ENCODE results near the gene H1-8. TPM values are rescaled to one million over a fixed set of nuclear protein-coding genes. Genes with fewer than 3 reads are reported as not detected.
"Not testable (repeated sequence)": the region's sequence is repeated elsewhere in the genome, so short reads cannot be mapped to it uniquely, and the experiment has no call there.

H1-8 gene
- polyA plus RNA-seq, 4 donors: not detected

DNA sequence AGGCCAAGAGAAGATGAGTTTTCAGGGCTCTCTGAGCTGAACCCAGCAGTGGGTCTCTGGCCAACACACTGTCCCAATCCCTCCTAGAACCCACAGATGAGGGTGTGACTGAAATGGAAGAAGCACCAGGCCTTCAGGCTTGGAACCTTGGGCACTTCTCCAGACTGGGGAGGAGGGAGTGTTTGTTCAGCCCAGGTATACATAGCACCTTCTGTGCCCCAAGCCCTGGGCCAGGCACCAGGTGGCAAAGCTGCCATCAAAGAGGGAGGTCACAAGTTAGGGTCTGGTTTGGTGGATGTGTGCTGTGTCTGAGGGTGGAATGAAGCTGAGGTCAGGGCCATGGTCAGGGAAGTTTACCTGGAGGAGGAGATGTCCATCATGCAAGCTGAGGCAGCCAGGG lies 30.4 kb upstream of the H1-8 start:
- H3K36me3 ChIP-seq (ENCODE audit: control insufficient read depth in 3 of 3, insufficient read depth in 2 of 3, low read depth in 1 of 3, low read length in 3 of 3): peaks cover 0 to 73% (median 0%) of the 10 kb centered on the region in 3 donors
- no peak for FAIRE-seq
- H3K4me1 ChIP-seq (ENCODE audit: control insufficient read depth in 3 of 3, insufficient read depth in 2 of 3, low read depth in 1 of 3, low read length in 2 of 3): no peaks in the 10 kb centered on the region

DNA sequence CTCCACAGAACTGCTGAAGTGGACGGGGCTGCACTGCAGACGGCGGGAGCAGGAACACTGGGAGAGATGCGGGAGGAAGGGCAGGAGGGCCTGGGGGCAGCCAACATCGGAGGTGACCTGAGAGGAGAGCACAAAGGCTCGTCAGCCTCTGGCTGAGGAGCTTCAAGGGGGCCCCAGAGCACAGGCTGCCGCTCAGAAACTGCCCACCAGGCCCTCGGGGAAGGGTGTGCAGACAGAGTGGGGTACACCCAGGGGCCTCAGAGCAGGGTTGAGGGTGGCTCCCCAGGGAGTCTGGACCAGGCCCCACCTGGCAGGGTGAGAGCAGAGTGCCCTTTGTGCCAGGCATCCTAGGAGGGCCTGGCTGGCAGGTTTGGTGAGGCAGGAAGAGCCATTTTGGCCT lies 29.3 kb upstream of the H1-8 start:
- no peak for DNase-seq
- WGBS, 3 donors: 91 to 95% (median 94%) methylated on average over 8 of the region's 8 CpGs

More for the DNA sequence above, 30.4 kb upstream of the H1-8 start:
- no peak for DNase-seq
- Histone ChIP-seq H3K4me3 (ENCODE audit: low read depth in 1 of 3, low read length in 3 of 3) (no peak overlapping the region), H3K27me3 (ENCODE audit: control insufficient read depth in 3 of 3, insufficient read depth in 3 of 3, low read length in 3 of 3) (no peaks in the 10 kb centered on the region), H3K9me3 (ENCODE audit: control insufficient read depth in 2 of 2, insufficient read depth in 1 of 2, low read depth in 1 of 2, low read length in 1 of 2) (no peaks in the 10 kb centered on the region), H3K27ac (ENCODE audit: low read depth in 1 of 3, low read length in 2 of 3) (no peak overlapping the region)

DNA sequence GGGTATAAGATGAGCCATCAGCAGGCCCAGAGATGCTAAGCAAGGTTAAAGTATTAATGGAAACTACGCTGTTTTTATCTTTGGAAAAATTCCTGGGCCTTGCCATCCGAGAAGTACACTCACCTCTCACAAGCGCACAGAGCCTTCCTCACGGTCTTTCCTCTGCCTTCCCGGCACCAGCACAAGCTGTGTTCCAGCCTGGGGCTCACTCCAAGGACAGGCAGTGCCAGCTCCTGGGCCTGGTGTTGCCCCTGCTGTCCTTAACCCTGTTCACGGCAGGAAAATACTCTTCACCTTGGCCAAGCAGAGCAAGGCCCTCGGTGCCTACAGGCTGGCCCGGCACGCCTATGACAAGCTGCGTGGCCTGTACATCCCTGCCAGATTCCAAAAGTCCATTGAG lies 28.9 kb upstream of the H1-8 start:
- no peak for DNase-seq
- FAIRE-seq: no peak
- no peaks in the 10 kb centered on the region for H3K9me3 ChIP-seq (ENCODE audit: control insufficient read depth in 2 of 2, insufficient read depth in 1 of 2, low read depth in 1 of 2, low read length in 1 of 2)
- WGBS, 3 donors: 90 to 96% (median 95%) methylated on average over 10 of the region's 10 CpGs
- no peaks in the 10 kb centered on the region for H3K27me3 ChIP-seq (ENCODE audit: control insufficient read depth in 3 of 3, insufficient read depth in 3 of 3, low read length in 3 of 3)
- H3K4me1 ChIP-seq (ENCODE audit: control insufficient read depth in 3 of 3, insufficient read depth in 2 of 3, low read depth in 1 of 3, low read length in 2 of 3): no peaks in the 10 kb centered on the region
- H3K4me3 ChIP-seq (ENCODE audit: low read depth in 1 of 3, low read length in 3 of 3): no peak overlapping the region
- H3K27ac ChIP-seq (ENCODE audit: low read depth in 1 of 3, low read length in 2 of 3): no peak overlapping the region
- H3K36me3 ChIP-seq (ENCODE audit: control insufficient read depth in 3 of 3, insufficient read depth in 2 of 3, low read depth in 1 of 3, low read length in 3 of 3): peaks cover 0 to 81% (median 0%) of the 10 kb centered on the region in 3 donors

More for the DNA sequence above, 29.3 kb upstream of the H1-8 start:
- H3K36me3 ChIP-seq (ENCODE audit: control insufficient read depth in 3 of 3, insufficient read depth in 2 of 3, low read depth in 1 of 3, low read length in 3 of 3): peaks cover 0 to 79% (median 0%) of the 10 kb centered on the region in 3 donors
- no peaks in the 10 kb centered on the region for H3K4me1 ChIP-seq (ENCODE audit: control insufficient read depth in 3 of 3, insufficient read depth in 2 of 3, low read depth in 1 of 3, low read length in 2 of 3)
- no peak overlapping the region for H3K4me3 ChIP-seq (ENCODE audit: low read depth in 1 of 3, low read length in 3 of 3)
- no peaks in the 10 kb centered on the region for H3K27me3 ChIP-seq (ENCODE audit: control insufficient read depth in 3 of 3, insufficient read depth in 3 of 3, low read length in 3 of 3)
- no peaks in the 10 kb centered on the region for H3K9me3 ChIP-seq (ENCODE audit: control insufficient read depth in 2 of 2, insufficient read depth in 1 of 2, low read depth in 1 of 2, low read length in 1 of 2)
- no peak overlapping the region for H3K27ac ChIP-seq (ENCODE audit: low read depth in 1 of 3, low read length in 2 of 3)
- FAIRE-seq: no peak

DNA sequence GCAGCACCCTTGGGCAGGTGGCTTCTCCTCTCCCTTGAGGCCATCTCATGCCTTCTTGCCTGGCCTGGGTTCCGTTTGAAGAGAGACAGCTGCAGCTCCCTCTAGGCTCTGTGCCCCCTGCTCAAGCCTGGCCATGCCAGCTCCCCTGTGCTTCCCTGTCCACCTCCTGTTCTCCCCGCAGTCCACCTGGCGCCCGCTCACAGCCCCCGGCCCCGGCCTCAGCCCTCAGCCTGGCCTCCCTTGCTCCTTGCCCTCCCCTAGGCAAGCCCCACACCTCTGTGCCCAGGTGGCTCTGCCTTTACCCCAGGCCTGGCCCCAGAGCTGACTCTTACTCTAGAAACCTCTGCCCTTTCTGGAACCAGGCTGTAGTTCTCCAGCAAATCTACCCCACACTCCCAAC lies 28.4 kb upstream of the H1-8 start:
- Histone ChIP-seq H3K9me3 (ENCODE audit: control insufficient read depth in 2 of 2, insufficient read depth in 1 of 2, low read depth in 1 of 2, low read length in 1 of 2) (no peaks in the 10 kb centered on the region), H3K27me3 (ENCODE audit: control insufficient read depth in 3 of 3, insufficient read depth in 3 of 3, low read length in 3 of 3) (no peaks in the 10 kb centered on the region), H3K4me1 (ENCODE audit: control insufficient read depth in 3 of 3, insufficient read depth in 2 of 3, low read depth in 1 of 3, low read length in 2 of 3) (no peaks in the 10 kb centered on the region), H3K4me3 (ENCODE audit: low read depth in 1 of 3, low read length in 3 of 3) (no peak overlapping the region), H3K36me3 (ENCODE audit: control insufficient read depth in 3 of 3, insufficient read depth in 2 of 3, low read depth in 1 of 3, low read length in 3 of 3) (peaks cover 0 to 86% (median 0%) of the 10 kb centered on the region in 3 donors), H3K27ac (ENCODE audit: low read depth in 1 of 3, low read length in 2 of 3) (no peak overlapping the region)
- FAIRE-seq (no peak), DNase-seq (no peak)
- WGBS, 3 donors: 89 to 98% (median 93%) methylated on average over 5 to 6 of the region's 6 CpGs

DNA sequence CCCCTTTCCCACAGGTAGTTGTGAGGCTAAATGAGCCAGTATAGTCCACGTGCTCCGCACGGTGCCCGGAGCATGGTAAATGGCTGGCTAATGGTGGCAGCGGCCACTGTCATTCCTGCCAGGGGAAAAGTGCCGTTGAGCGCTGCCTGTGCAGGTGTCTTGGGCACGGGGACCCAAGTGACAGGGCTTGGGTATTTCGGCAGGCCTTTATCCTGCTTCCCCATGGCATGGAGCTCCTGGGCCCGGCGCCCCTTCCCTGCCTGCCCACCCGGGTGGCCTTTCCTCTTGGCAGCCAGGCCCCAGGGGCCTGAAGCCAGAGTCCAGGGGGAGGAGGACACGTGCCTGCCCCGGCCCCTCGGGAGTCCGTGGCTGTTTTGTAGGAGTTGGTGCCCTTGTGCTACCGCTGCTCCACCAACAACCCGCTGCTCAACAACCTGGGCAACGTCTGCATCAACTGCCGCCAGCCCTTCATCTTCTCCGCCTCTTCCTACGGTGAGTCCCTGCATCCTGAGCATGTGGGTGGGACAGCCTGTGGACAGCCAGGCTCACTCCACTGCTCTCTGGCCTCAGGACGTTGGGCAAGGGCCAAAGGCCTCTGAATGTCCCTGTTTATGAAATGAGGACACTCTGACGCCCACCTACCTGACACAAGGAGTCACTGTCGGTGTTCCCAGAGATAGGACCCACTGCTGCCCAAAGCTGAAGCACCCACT lies 27.7 kb upstream of the H1-8 start:
- H3K27me3 ChIP-seq (ENCODE audit: control insufficient read depth in 3 of 3, insufficient read depth in 3 of 3, low read length in 3 of 3); FAIRE-seq; H3K9me3 ChIP-seq (ENCODE audit: control insufficient read depth in 2 of 2, insufficient read depth in 1 of 2, low read depth in 1 of 2, low read length in 1 of 2); H3K27ac ChIP-seq (ENCODE audit: low read depth in 1 of 3, low read length in 2 of 3); H3K4me3 ChIP-seq (ENCODE audit: low read depth in 1 of 3, low read length in 3 of 3); H3K4me1 ChIP-seq (ENCODE audit: control insufficient read depth in 3 of 3, insufficient read depth in 2 of 3, low read depth in 1 of 3, low read length in 2 of 3); DNase-seq: not testable (repeated sequence)
- peaks cover 0 to 87% (median 0%) of the 10 kb centered on the region in 3 donors for H3K36me3 ChIP-seq (ENCODE audit: control insufficient read depth in 3 of 3, insufficient read depth in 2 of 3, low read depth in 1 of 3, low read length in 3 of 3)
- WGBS, 3 donors: 90 to 94% (median 92%) methylated on average over 12 to 22 of the region's 25 CpGs

GRCh38 chr3:129515821-129516432 lies 27.0 kb upstream of the H1-8 start:
- H3K4me3 ChIP-seq (ENCODE audit: low read depth in 1 of 3, low read length in 3 of 3); DNase-seq; H3K27me3 ChIP-seq (ENCODE audit: control insufficient read depth in 3 of 3, insufficient read depth in 3 of 3, low read length in 3 of 3); H3K9me3 ChIP-seq (ENCODE audit: control insufficient read depth in 2 of 2, insufficient read depth in 1 of 2, low read depth in 1 of 2, low read length in 1 of 2); FAIRE-seq; H3K4me1 ChIP-seq (ENCODE audit: control insufficient read depth in 3 of 3, insufficient read depth in 2 of 3, low read depth in 1 of 3, low read length in 2 of 3); H3K27ac ChIP-seq (ENCODE audit: low read depth in 1 of 3, low read length in 2 of 3): not testable (repeated sequence)
- 94 to 97% (median 95%) methylated on average over 6 to 7 of the region's 7 CpGs for WGBS, 3 donors
- peaks cover 0 to 83% (median 0%) of the 10 kb centered on the region in 3 donors for H3K36me3 ChIP-seq (ENCODE audit: control insufficient read depth in 3 of 3, insufficient read depth in 2 of 3, low read depth in 1 of 3, low read length in 3 of 3)

- no peaks in the 10 kb centered on the region for H3K4me1 ChIP-seq (ENCODE audit: control insufficient read depth in 3 of 3, insufficient read depth in 2 of 3, low read depth in 1 of 3, low read length in 2 of 3)
Measured at GRCh38 chr3:129517516-129517915, 25.5 kb upstream of the H1-8 start.

DNA sequence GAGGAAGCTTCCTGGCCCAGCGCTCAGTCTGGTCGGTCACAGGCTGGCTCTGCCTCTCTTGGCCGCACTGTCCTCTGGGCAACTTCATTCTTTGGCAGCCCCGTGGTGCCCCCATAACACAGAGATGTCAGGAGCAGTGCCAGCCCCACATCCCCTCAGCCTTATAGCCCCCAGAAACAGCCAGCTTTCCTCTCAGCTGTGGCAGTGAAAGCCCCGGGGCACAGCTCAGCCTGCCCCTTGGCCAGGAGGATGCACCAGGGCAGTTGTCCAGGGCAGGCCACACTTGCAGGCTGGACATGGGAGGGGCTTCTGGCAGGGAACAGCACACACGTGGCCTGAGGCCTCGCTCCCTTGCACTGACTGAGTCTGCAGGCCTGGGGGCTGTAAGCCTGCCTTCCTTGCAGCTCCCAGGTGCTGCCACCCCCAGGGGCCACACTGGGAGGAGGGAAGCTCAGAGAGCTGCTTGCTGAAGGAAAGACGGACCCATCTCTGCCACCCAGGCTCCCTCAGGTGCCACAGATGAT lies 24.9 kb upstream of the H1-8 start:
- Histone ChIP-seq H3K27ac (ENCODE audit: low read depth in 1 of 3, low read length in 2 of 3) (no peak overlapping the region), H3K27me3 (ENCODE audit: control insufficient read depth in 3 of 3, insufficient read depth in 3 of 3, low read length in 3 of 3) (no peaks in the 10 kb centered on the region), H3K36me3 (ENCODE audit: control insufficient read depth in 3 of 3, insufficient read depth in 2 of 3, low read depth in 1 of 3, low read length in 3 of 3) (peaks cover 0 to 74% (median 0%) of the 10 kb centered on the region in 3 donors), H3K9me3 (ENCODE audit: control insufficient read depth in 2 of 2, insufficient read depth in 1 of 2, low read depth in 1 of 2, low read length in 1 of 2) (no peaks in the 10 kb centered on the region), H3K4me1 (ENCODE audit: control insufficient read depth in 3 of 3, insufficient read depth in 2 of 3, low read depth in 1 of 3, low read length in 2 of 3) (no peaks in the 10 kb centered on the region), H3K4me3 (ENCODE audit: low read depth in 1 of 3, low read length in 3 of 3) (no peak overlapping the region)
- WGBS, 3 donors: 87 to 91% (median 89%) methylated on average over 8 of the region's 8 CpGs
- FAIRE-seq (no peak), DNase-seq (no peak)

More at GRCh38 chr3:129517516-129517915, 25.5 kb upstream of the H1-8 start:
- FAIRE-seq (no peak), DNase-seq (no peak)
- no peak overlapping the region for H3K27ac ChIP-seq (ENCODE audit: low read depth in 1 of 3, low read length in 2 of 3)
- H3K9me3 ChIP-seq (ENCODE audit: control insufficient read depth in 2 of 2, insufficient read depth in 1 of 2, low read depth in 1 of 2, low read length in 1 of 2): no peaks in the 10 kb centered on the region
- H3K27me3 ChIP-seq (ENCODE audit: control insufficient read depth in 3 of 3, insufficient read depth in 3 of 3, low read length in 3 of 3): no peaks in the 10 kb centered on the region
- H3K36me3 ChIP-seq (ENCODE audit: control insufficient read depth in 3 of 3, insufficient read depth in 2 of 3, low read depth in 1 of 3, low read length in 3 of 3): peaks cover 0 to 79% (median 0%) of the 10 kb centered on the region in 3 donors
- no peak overlapping the region for H3K4me3 ChIP-seq (ENCODE audit: low read depth in 1 of 3, low read length in 3 of 3)
- WGBS, 3 donors: 85 to 93% (median 90%) methylated on average over 7 of the region's 7 CpGs

All from small intestine (tissue), 7 donors.